ENCODE data around the gene COLEC12. TPM values are rescaled to one million over a fixed set of nuclear protein-coding genes. Genes with fewer than 3 reads are reported as not detected.

COLEC12 gene
- polyA plus RNA-seq, 1 donor, result 19.1 TPM

DNA sequence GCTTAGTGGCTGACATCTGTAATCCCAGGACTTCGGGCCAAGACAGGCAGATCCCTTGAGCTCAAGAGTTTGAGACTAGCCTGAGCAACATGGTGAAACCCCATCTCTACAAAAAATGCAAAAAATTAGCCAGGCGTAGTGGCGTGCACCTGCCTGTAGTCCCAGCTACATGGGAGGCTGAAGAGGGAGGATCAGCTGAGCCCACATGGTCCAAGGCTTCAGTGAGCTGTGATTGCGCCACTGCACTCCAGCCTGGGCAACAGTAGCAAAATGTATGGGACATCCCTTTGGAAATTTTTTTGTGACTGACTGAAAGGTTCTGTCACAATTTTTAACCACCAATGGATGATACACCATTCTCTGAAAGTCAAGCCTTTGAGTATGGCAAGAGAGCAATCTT lies 6.3 kb upstream of the COLEC12 start:
- peaks cover 4% of the 10 kb centered on the region for H3K27me3 ChIP-seq (ENCODE audit: control insufficient read depth, insufficient read depth, low read length)
- H3K36me3 ChIP-seq (ENCODE audit: control insufficient read depth, insufficient read depth, low read length), result no peaks in the 10 kb centered on the region
- DNase-seq, result no peak
- no peaks in the 10 kb centered on the region for H3K9me3 ChIP-seq (ENCODE audit: control insufficient read depth, low read depth, low read length)
- no peak overlapping the region for H3K27ac ChIP-seq (ENCODE audit: low read length)
- H3K4me3 ChIP-seq (ENCODE audit: low read length), result no peak overlapping the region
- H3K4me1 ChIP-seq (ENCODE audit: control insufficient read depth, insufficient read depth, low read length), result no peaks in the 10 kb centered on the region
- 100% methylated on average over 1 of the region's 4 CpGs for WGBS (ENCODE audit: insufficient coverage, low lambda C conversion rate)

GRCh38 chr18:506264-506663 lies 5.8 kb upstream of the COLEC12 start:
- no CpG with 5 or more reads among the region's 1 CpG for WGBS (ENCODE audit: insufficient coverage, low lambda C conversion rate)
- Histone ChIP-seq H3K27me3 (ENCODE audit: control insufficient read depth, insufficient read depth, low read length) (peaks cover 9% of the 10 kb centered on the region), H3K36me3 (ENCODE audit: control insufficient read depth, insufficient read depth, low read length) (no peaks in the 10 kb centered on the region), H3K4me1 (ENCODE audit: control insufficient read depth, insufficient read depth, low read length) (no peaks in the 10 kb centered on the region), H3K27ac (ENCODE audit: low read length) (no peak overlapping the region), H3K9me3 (ENCODE audit: control insufficient read depth, low read depth, low read length) (no peaks in the 10 kb centered on the region), H3K4me3 (ENCODE audit: low read length) (no peak overlapping the region)
- no peak for DNase-seq

DNA sequence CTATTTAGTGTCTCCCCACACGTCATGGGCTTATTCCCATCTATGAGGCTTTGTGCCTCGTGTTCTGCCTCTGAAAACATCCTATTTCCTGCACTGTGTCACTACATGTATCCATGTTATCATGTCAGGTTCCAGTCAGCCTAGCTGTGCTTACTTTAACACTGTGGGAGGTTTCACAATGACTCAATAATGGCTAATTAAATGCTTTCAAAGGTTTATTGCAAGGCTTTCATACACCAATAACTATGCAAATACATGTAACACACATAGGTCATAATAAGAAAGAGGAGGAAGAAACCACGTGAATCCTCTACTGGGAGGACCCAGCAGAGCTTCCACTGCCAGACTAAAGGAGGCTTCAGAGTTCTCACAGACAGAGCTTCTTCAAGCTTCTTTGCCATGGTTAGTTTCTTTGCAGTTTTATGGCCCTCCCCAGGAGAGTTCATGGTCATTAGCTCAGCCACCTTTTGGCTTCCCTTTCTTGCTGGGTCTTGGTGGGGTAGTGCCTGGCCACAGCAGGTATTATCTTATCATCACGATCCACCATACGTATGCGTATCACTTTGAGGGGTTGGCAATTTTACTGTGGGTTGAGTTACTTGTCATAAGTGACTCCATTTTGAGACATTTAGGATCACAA lies 5.1 kb upstream of the COLEC12 start:
- H3K4me1 ChIP-seq (ENCODE audit: control insufficient read depth, insufficient read depth, low read length), result no peaks in the 10 kb centered on the region
- DNase-seq, result no peak
- no peak overlapping the region for H3K27ac ChIP-seq (ENCODE audit: low read length)
- H3K27me3 ChIP-seq (ENCODE audit: control insufficient read depth, insufficient read depth, low read length), result peaks cover 15% of the 10 kb centered on the region
- no peak overlapping the region for H3K4me3 ChIP-seq (ENCODE audit: low read length)
- WGBS (ENCODE audit: insufficient coverage, low lambda C conversion rate), result no CpG with 5 or more reads among the region's 6 CpGs
- H3K36me3 ChIP-seq (ENCODE audit: control insufficient read depth, insufficient read depth, low read length), result no peaks in the 10 kb centered on the region
- no peaks in the 10 kb centered on the region for H3K9me3 ChIP-seq (ENCODE audit: control insufficient read depth, low read depth, low read length)

DNA sequence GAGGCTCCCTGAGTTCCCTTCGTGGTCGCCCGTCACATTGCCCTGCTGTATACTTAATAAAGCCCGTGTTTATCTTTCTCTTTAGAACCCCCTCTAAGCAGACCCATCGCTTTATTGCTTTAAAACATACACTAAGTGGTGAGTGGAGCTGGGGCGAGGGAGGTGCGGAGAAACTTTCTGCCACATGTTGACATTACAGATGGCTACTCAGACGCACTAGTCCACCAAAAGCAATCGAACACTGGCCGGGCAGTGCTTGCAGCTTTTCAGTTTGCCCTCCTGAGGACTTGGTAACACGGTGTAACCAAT lies 859 bp upstream of the COLEC12 start:
- Histone ChIP-seq H3K4me1 (ENCODE audit: control insufficient read depth, insufficient read depth, low read length) (no peaks in the 10 kb centered on the region), H3K36me3 (ENCODE audit: control insufficient read depth, insufficient read depth, low read length) (no peaks in the 10 kb centered on the region), H3K27ac (ENCODE audit: low read length) (no peak overlapping the region), H3K4me3 (ENCODE audit: low read length) (no peak overlapping the region), H3K9me3 (ENCODE audit: control insufficient read depth, low read depth, low read length) (peaks cover 4% of the 10 kb centered on the region), H3K27me3 (ENCODE audit: control insufficient read depth, insufficient read depth, low read length) (peaks cover 40% of the 10 kb centered on the region)
- DNase-seq, result no peak
- WGBS (ENCODE audit: insufficient coverage, low lambda C conversion rate), result no CpG with 5 or more reads among the region's 11 CpGs

DNA sequence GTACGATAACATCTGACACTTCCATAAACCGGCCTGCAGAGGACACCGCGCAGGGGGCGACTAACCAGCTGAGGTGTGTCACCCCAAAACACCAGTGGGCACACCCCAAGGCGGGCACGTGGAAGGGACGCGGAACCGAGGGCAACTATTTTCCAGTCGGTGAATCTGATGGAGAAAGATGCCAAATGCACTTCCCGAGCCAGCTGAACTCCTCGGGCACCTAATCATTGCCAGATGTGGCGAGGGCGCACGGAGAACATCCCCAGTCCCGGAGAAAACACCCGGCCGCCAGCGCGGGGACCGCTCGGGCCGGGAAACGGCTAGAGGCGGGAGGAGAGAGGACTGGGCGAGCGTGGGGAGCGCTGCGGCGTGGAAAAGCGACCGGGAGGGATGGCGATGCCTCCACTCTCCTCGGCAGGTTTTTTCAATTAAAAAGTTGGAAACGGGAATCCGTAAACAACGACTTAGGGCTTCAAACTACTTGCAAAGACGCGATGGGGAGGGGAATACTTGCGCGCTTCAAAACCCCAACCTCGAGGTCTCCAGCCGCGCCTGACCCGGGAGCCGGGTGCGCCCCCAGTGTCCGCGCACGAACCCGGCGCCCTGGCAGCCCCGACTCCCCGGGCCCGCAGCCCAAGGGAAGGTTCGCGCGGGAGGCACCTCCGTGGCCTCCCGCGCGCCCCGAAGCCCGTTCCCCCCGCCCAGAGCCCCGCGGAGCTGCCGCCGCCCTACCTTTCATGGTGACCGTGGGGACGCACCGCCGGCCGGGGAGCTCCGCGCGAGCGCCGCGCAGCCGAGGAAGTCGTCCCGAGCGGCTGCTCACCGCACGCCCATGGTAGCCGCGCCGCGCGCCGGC lies 497 bp downstream of the COLEC12 start:
- no peaks in the 10 kb centered on the region for H3K4me1 ChIP-seq (ENCODE audit: control insufficient read depth, insufficient read depth, low read length)
- H3K4me3 ChIP-seq (ENCODE audit: low read length), result peak overlapping the region; percentile 61
- peaks cover 4% of the 10 kb centered on the region for H3K9me3 ChIP-seq (ENCODE audit: control insufficient read depth, low read depth, low read length)
- H3K27ac ChIP-seq (ENCODE audit: low read length), result peak overlapping the region; percentile 26
- no peaks in the 10 kb centered on the region for H3K36me3 ChIP-seq (ENCODE audit: control insufficient read depth, insufficient read depth, low read length)
- H3K27me3 ChIP-seq (ENCODE audit: control insufficient read depth, insufficient read depth, low read length), result peaks cover 40% of the 10 kb centered on the region
- no CpG with 5 or more reads among the region's 93 CpGs for WGBS (ENCODE audit: insufficient coverage, low lambda C conversion rate)
- DNase-seq, result peak in 1 of 2 donors; percentile 31

DNA sequence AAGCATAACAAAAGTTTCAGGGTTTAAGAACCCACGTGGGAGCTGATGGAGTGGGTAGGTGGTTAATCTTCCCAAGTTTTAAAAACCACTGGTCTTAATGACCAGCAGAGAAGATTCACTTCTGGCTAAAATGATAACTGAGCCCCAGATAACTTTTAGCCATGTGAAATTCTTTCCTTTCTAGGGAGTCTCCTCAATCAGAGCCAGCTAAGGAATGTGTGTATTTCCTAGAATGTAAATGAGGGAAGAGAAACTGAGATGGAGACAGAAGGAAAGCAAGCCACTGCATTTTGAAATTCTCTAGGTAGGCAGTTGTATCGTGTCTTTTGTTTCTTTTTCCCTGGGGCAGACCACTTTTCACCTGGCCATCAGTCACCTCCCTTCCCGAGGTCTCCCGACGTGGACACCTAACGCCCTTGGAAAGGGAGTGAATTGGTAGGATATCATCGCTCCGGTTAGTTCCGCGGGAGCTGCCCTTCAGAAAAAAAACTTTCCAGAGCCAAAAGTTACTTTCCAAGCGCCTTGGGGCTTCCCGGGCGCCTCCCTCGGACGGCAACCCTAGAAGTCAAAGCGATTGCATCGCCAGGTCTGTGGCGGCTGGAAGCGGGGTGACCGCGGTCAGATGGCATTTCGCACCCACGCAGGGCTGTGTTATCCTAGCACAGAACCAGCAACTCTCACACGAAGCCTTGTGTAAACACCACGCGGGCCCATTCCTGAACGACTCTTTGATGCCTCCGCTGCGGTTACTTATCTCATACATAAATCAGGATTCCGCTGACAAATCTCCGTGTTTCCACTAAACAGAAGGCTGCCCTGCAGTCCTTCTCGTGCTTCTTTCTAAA lies 1.3 kb downstream of the COLEC12 start:
- Histone ChIP-seq H3K4me1 (ENCODE audit: control insufficient read depth, insufficient read depth, low read length) (no peaks in the 10 kb centered on the region), H3K27ac (ENCODE audit: low read length) (peak overlapping the region; percentile 20), H3K4me3 (ENCODE audit: low read length) (peak overlapping the region; percentile 61), H3K27me3 (ENCODE audit: control insufficient read depth, insufficient read depth, low read length) (peaks cover 40% of the 10 kb centered on the region), H3K9me3 (ENCODE audit: control insufficient read depth, low read depth, low read length) (peaks cover 4% of the 10 kb centered on the region), H3K36me3 (ENCODE audit: control insufficient read depth, insufficient read depth, low read length) (no peaks in the 10 kb centered on the region)
- WGBS (ENCODE audit: insufficient coverage, low lambda C conversion rate), result 17% methylated on average over 1 of the region's 32 CpGs
- no peak for DNase-seq

DNA sequence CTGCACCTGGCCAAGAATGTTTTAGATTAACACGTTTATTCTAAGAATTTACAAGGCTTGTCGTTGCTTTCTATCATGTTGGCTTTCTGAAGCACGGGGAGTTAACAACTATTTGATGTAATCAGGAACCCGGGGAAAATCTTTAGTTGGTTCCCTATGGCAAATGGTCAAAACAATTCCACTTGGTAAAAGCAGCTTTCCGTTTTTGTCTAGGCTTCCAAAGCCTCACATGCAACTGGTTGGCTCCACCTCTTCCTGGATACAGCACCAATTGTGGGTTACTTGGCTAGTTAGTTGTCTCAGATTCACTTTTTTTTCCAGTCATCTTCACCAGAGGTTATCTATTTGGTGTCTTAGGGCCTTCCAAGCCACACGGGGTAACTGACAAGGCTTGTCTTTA lies 2.8 kb downstream of the COLEC12 start:
- Histone ChIP-seq H3K27me3 (ENCODE audit: control insufficient read depth, insufficient read depth, low read length) (peaks cover 40% of the 10 kb centered on the region), H3K4me3 (ENCODE audit: low read length) (no peak overlapping the region), H3K36me3 (ENCODE audit: control insufficient read depth, insufficient read depth, low read length) (no peaks in the 10 kb centered on the region), H3K9me3 (ENCODE audit: control insufficient read depth, low read depth, low read length) (peaks cover 4% of the 10 kb centered on the region), H3K4me1 (ENCODE audit: control insufficient read depth, insufficient read depth, low read length) (no peaks in the 10 kb centered on the region), H3K27ac (ENCODE audit: low read length) (no peak overlapping the region)
- no peak for DNase-seq
- WGBS (ENCODE audit: insufficient coverage, low lambda C conversion rate), result no CpG with 5 or more reads among the region's 6 CpGs

DNA sequence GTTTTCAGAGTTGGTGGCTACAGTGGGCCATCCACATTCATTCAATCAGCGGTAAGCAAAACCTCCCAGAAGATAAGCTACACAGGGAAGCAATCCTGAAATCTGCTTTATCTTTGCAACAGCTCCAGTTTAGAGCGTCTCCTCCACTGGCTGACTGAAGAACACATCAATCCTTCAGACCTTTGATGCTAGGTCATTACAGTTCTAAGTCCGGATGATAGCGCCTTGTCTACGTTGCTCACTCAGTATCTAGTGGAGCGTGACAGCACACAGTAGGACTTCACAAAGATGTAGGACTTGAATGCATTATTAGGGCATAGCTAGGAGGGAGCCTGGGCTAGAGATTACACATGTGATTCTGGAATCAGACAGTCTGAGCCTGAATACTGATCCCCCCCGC lies 5.0 kb downstream of the COLEC12 start:
- no peaks in the 10 kb centered on the region for H3K36me3 ChIP-seq (ENCODE audit: control insufficient read depth, insufficient read depth, low read length)
- peaks cover 25% of the 10 kb centered on the region for H3K27me3 ChIP-seq (ENCODE audit: control insufficient read depth, insufficient read depth, low read length)
- no peak overlapping the region for H3K4me3 ChIP-seq (ENCODE audit: low read length)
- H3K9me3 ChIP-seq (ENCODE audit: control insufficient read depth, low read depth, low read length), result peaks cover 4% of the 10 kb centered on the region
- DNase-seq, result no peak
- H3K27ac ChIP-seq (ENCODE audit: low read length), result no peak overlapping the region
- no CpG with 5 or more reads among the region's 7 CpGs for WGBS (ENCODE audit: insufficient coverage, low lambda C conversion rate)
- H3K4me1 ChIP-seq (ENCODE audit: control insufficient read depth, insufficient read depth, low read length), result no peaks in the 10 kb centered on the region

- no CpG with 5 or more reads among the region's 1 CpG for WGBS (ENCODE audit: insufficient coverage, low lambda C conversion rate)
- H3K27ac ChIP-seq (ENCODE audit: low read length), result no peak overlapping the region
- no peaks in the 10 kb centered on the region for H3K4me1 ChIP-seq (ENCODE audit: control insufficient read depth, insufficient read depth, low read length)
- no peak for DNase-seq
- no peaks in the 10 kb centered on the region for H3K36me3 ChIP-seq (ENCODE audit: control insufficient read depth, insufficient read depth, low read length)
- H3K9me3 ChIP-seq (ENCODE audit: control insufficient read depth, low read depth, low read length), result peaks cover 3% of the 10 kb centered on the region
- H3K4me3 ChIP-seq (ENCODE audit: low read length), result no peak overlapping the region
- peaks cover 22% of the 10 kb centered on the region for H3K27me3 ChIP-seq (ENCODE audit: control insufficient read depth, insufficient read depth, low read length)
Measured at GRCh38 chr18:495017-495416, 5.5 kb downstream of the COLEC12 start.

All from large intestine (tissue), 3 donors.